BE2C (cell line): ENCODE results near the gene SLC26A1.
A peak's percentile ranks its signal among the peaks of the same experiment; 100 is the strongest.

Experiments used
- DNase-seq: peaks from one replicate; pipeline ENCODE4 v3.0.0-alpha.2; 2020
- H3K27me3 ChIP-seq: fragments of 250-450 bp; sonication (Bioruptor Pico); 2 replicates; pipeline ENCODE4 v1.5.1; 2020; ENCODE audit warnings: mild to moderate bottlenecking
- H3K36me3 ChIP-seq: fragments of 250-450 bp; sonication (Bioruptor Pico); 2 replicates; pipeline ENCODE4 v1.5.1; 2020; ENCODE audit warnings: mild to moderate bottlenecking
- H3K4me1 ChIP-seq: fragments of 250-450 bp; sonication (Bioruptor Pico); 2 replicates; pipeline ENCODE4 v1.5.1; 2020
- H3K4me3 ChIP-seq: 2 replicates; pipeline ENCODE4 v1.5.1; 2011; ENCODE audit warnings: low read depth, low read length
- H3K9me3 ChIP-seq: fragments of 250-450 bp; sonication (Bioruptor Pico); 2 replicates; pipeline ENCODE4 v1.5.1; 2020
- TF ChIP-seq, protein P1 (sequence below): IDR thresholded peaks from 2 replicates; pipeline ENCODE4 v1.5.1; 2012; ENCODE audit warnings: mild to moderate bottlenecking, low read depth, low read length

Gene SLC26A1

DNA sequence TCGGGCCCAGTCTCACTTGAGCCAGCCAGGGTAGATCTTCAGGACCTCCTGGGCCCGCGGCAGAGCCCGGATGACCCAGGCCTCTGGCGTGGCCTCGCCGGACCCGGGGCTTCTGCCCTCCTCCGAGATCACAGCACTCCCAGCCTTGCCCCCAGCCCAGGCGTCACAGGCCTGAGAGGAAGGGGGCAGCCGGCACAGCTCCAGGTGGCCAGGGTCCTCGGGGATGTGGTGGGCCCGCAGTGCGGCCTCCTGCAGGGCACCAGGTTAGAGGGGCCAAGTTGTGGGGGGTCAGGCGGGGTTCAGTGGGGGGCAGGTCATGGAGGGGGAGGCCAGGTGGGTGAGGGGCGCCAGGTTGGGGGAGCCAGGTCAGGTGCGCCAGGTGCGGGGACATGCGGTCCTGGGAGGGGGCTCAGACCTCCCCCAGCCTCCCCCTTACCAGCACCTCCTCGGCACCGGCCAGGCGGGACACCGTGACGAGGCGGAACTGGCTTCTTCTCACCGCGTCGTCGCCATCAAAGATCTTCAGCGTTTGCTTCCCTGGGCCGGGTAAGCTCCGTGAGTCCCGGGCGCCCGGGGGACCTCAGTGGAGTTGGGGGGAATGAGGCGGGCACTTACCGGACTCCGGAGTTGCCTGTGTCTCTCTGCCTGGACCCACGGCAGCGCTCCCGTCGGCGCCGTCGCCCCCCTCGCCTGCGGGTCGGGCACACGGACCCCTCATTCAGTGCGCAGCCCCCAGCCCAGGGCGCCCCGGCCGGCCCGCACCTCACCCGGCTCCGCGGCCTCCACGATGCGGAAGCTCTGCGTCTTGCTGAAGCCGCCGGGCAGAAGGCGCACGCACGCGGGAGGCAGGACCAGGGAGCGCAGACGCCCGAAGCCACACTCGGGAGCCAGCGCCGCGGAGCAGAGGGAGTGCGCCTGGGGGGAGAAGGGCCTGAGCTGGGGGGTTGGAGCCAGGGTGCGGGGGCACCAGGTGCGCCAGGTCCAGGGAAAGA, 25.8 kb downstream of the SLC26A1 start:
- TF ChIP-seq, protein P1, sequence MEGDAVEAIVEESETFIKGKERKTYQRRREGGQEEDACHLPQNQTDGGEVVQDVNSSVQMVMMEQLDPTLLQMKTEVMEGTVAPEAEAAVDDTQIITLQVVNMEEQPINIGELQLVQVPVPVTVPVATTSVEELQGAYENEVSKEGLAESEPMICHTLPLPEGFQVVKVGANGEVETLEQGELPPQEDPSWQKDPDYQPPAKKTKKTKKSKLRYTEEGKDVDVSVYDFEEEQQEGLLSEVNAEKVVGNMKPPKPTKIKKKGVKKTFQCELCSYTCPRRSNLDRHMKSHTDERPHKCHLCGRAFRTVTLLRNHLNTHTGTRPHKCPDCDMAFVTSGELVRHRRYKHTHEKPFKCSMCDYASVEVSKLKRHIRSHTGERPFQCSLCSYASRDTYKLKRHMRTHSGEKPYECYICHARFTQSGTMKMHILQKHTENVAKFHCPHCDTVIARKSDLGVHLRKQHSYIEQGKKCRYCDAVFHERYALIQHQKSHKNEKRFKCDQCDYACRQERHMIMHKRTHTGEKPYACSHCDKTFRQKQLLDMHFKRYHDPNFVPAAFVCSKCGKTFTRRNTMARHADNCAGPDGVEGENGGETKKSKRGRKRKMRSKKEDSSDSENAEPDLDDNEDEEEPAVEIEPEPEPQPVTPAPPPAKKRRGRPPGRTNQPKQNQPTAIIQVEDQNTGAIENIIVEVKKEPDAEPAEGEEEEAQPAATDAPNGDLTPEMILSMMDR: no peak
- Histone ChIP-seq H3K9me3 (no peaks in the 10 kb centered on the region), H3K36me3 (no peaks in the 10 kb centered on the region), H3K27me3 (peaks cover 85% of the 10 kb centered on the region), H3K4me1 (peaks cover 2% of the 10 kb centered on the region), H3K4me3 (no peak overlapping the region)
- peak; percentile 44 for DNase-seq

DNA sequence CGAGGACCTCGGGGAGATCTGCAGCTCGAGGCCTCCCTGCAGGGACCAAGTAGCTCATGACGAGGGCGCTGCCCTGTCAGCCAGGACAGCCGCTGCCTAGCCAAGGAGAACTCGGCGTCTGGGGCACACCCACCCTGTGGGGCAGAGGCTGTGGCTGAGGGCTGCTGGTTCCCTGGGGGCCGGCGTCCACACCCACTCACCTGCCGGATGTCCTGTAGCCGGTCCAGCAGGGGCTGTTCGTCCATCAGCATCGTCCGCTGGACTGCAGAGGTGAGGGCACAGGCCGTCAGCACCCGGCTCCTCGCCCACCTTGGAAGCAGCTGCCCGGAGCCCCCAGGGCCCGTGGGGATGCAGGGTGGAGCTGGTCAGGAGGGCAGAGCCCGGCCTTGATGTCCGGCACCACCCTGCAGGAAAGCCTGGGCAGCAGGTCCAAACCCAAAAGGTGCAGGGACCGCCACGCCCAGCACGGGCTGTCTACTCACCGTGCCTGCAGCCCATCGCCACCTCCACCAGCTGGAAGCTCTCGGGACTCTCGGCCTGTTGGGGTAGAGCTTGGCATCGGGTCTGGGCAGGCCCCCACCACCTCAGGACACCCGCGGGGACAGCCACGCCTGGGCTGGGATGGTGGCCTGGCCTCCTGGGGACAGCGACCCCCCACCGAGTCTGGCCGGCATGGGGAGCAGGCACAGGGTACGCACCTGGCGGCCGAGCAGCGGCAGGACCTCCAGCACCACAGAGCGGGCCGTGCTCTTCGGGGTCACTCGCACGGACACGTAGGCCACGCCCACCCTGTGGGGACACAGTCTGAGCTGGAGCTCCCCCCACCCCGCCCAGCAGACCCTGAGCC, 26.7 kb downstream of the SLC26A1 start:
- TF ChIP-seq, protein P1: no peak

GRCh38 chr4:965766-966134, 27.5 kb downstream of the SLC26A1 start:
- TF ChIP-seq, protein P1: no peak
- DNase-seq: no peak
- Histone ChIP-seq H3K9me3 (no peaks in the 10 kb centered on the region), H3K4me1 (peaks cover 2% of the 10 kb centered on the region), H3K36me3 (no peaks in the 10 kb centered on the region), H3K4me3 (no peak overlapping the region), H3K27me3 (peaks cover 85% of the 10 kb centered on the region)

More for the DNA sequence above, 26.7 kb downstream of the SLC26A1 start:
- Histone ChIP-seq H3K36me3 (no peaks in the 10 kb centered on the region), H3K9me3 (no peaks in the 10 kb centered on the region), H3K27me3 (peaks cover 85% of the 10 kb centered on the region), H3K4me1 (peaks cover 2% of the 10 kb centered on the region), H3K4me3 (no peak overlapping the region)
- peak; percentile 10 for DNase-seq

- no peak overlapping the region for H3K4me3 ChIP-seq
- H3K36me3 ChIP-seq: no peaks in the 10 kb centered on the region
- no peak for DNase-seq
- H3K9me3 ChIP-seq: no peaks in the 10 kb centered on the region
- H3K27me3 ChIP-seq: peaks cover 85% of the 10 kb centered on the region
- H3K4me1 ChIP-seq: peaks cover 2% of the 10 kb centered on the region
- TF ChIP-seq, protein P1: no peak
Observed at GRCh38 chr4:965048-965765, 28.0 kb downstream of the SLC26A1 start.

GRCh38 chr4:964346-965025, 28.7 kb downstream of the SLC26A1 start:
- Histone ChIP-seq H3K9me3 (no peaks in the 10 kb centered on the region), H3K4me3 (no peak overlapping the region), H3K27me3 (peaks cover 82% of the 10 kb centered on the region), H3K36me3 (no peaks in the 10 kb centered on the region), H3K4me1 (peaks cover 2% of the 10 kb centered on the region)
- no peak for DNase-seq
- TF ChIP-seq, protein P1: no peak
